Placental pericyte (primary cell): ENCODE data around the gene OR51L1. TPM values are rescaled to one million over a fixed set of nuclear protein-coding genes. Genes with fewer than 3 reads are reported as not detected.

Source experiments
- total RNA-seq: library from RNA; depleted of rRNA; stranded (reverse); fragments of >200 nt; gene quantifications from 2 replicates; pipeline ENCODE4 v1.2.3, GENCODE V29; 2012

The OR51L1 gene
- total RNA-seq, result not detected in 2 replicates

GRCh38 chr11:4994551-4994950, at the start of gene OR51L1:
OR51L1 (plus strand) TSS chr11:4994851; CDS start chr11:4998983, 4,132 bp downstream.

GRCh38 chr11:4947505-4947904, 47.1 kb upstream of the OR51L1 start, which contains the start of gene OR51A4:
OR51A4 (minus strand) TSS chr11:4947605; CDS start chr11:4947100, 505 bp downstream.

GRCh38 chr11:4955613-4956012, 39.0 kb upstream of the OR51L1 start, which contains the start of gene OR51A2:
OR51A2 (minus strand) TSS chr11:4955713; CDS start chr11:4955713, 0 bp downstream.

GRCh38 chr11:5046226-5046625, 51.6 kb downstream of the OR51L1 start, which contains the start of gene OR52J3:
OR52J3 (plus strand) TSS chr11:5046526; CDS start chr11:5046526, 0 bp downstream.

Other genes with a start within 250 kb of the OR51L1 start
- not detected in 2 replicates for gene OR51F1, start 224.9 kb upstream of the OR51L1 start, total RNA-seq
- not detected in 2 replicates for gene OR52R1, start 190.5 kb upstream of the OR51L1 start, total RNA-seq
- gene OR51F2, start 173.5 kb upstream of the OR51L1 start, total RNA-seq, result not detected in 2 replicates
- not detected in 2 replicates for gene OR51S1, start 145.6 kb upstream of the OR51L1 start, total RNA-seq
- gene OR51T1, start 113.0 kb upstream of the OR51L1 start, total RNA-seq, result not detected in 2 replicates
- gene OR51A7, start 91.1 kb upstream of the OR51L1 start, total RNA-seq, result not detected in 2 replicates
- not detected in 2 replicates for gene OR51G2, start 75.5 kb upstream of the OR51L1 start, total RNA-seq
- gene OR51G1, start 70.5 kb upstream of the OR51L1 start, total RNA-seq, result not detected in 2 replicates
- gene OR51A4, start 47.2 kb upstream of the OR51L1 start, total RNA-seq, result not detected in 2 replicates
- not detected in 2 replicates for gene OR51A2, start 39.1 kb upstream of the OR51L1 start, total RNA-seq
- gene OR52J3, start 51.7 kb downstream of the OR51L1 start, total RNA-seq, result not detected in 2 replicates
- gene OR52E2, start 64.8 kb downstream of the OR51L1 start, total RNA-seq, result not detected in 2 replicates
- not detected in 2 replicates for gene OR52E1, start 74.7 kb downstream of the OR51L1 start, total RNA-seq
- gene OR52A5, start 143.5 kb downstream of the OR51L1 start, total RNA-seq, result not detected in 2 replicates
- gene OR52A1, start 159.9 kb downstream of the OR51L1 start, total RNA-seq, result not detected in 2 replicates
- gene OR51V1, start 205.8 kb downstream of the OR51L1 start, total RNA-seq, result not detected in 2 replicates
- gene HBB, start 232.2 kb downstream of the OR51L1 start, total RNA-seq, result not detected in 2 replicates
- not detected in 2 replicates for gene HBD, start 239.6 kb downstream of the OR51L1 start, total RNA-seq